Dendritic cell treated with granulocyte-macrophage colony-stimulating factor and Interleukin-4, amounts not matched to agents 40 ng/mL and 50 ng/mL, for 4 days (primary cell): ENCODE data around the gene OR10AD1.
"Not testable (repeated sequence)": the region's sequence is repeated elsewhere in the genome, so short reads cannot be mapped to it uniquely, and the experiment has no call there.

ENCODE experiments used
- H3K27ac Mint-ChIP-seq: one replicate; pipeline ENCODE4 v1.8.0; 2022; ENCODE audit warnings: mild to moderate bottlenecking, mixed read lengths
- H3K27me3 Mint-ChIP-seq: one replicate; pipeline ENCODE4 v1.8.0; 2022; ENCODE audit warnings: mild to moderate bottlenecking, mixed read lengths
- H3K36me3 Mint-ChIP-seq: one replicate; pipeline ENCODE4 v1.8.0; 2022; ENCODE audit warnings: low read depth, mixed read lengths
- H3K4me1 Mint-ChIP-seq: one replicate; pipeline ENCODE4 v1.8.0; 2022; ENCODE audit warnings: low read depth, mixed read lengths
- H3K4me3 Mint-ChIP-seq: one replicate; pipeline ENCODE4 v1.8.0; 2022; ENCODE audit warnings: mild to moderate bottlenecking, moderate library complexity, mixed read lengths
- H3K9me3 Mint-ChIP-seq: one replicate; pipeline ENCODE4 v1.8.0; 2022; ENCODE audit warnings: mixed read lengths
- intact Hi-C: fragments of 100-400 bp; cut with micrococcal nuclease; formaldehyde crosslinking; loops from one replicate; pipeline ENCODE4 v1.15.0; 2022

The OR10AD1 gene

DNA sequence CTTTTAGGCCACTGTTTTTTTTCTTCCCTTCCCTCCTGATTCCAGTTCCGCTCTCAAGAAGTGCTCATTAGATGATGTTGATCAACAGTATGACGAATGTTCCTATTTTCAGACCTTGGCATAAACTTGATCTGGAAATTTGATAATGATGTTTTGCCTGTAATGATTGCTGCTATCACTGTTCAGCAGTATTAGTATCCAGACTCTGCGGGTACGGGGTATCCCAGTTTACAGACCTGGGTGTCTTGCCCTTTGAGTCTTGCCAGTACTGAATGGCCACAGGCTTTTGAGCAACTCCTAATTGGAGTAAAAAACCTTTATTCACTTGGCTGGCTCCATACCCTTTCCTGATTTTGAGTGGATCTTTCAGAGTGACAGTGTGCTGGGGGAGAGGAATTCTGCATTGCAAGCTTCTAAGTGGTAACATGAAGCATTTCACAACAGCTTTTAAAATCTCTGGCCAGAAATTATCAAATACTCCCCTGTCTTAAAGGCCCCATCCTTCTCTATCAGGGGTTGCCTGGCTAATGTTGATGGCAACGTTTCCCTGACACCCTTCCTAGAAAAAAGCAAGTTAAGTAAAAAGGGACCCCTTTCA, 39.8 kb downstream of the OR10AD1 start:
- intact Hi-C loops: loop anchor here (10.0 kb wide), 1 partner anchor 198 kb away; the partner anchor contains the start of gene TMEM106C
- Mint-ChIP-seq H3K27me3 (peaks cover 3% of the 10 kb centered on the region), H3K27ac (no peak overlapping the region), H3K36me3 (no peaks in the 10 kb centered on the region), H3K9me3 (no peaks in the 10 kb centered on the region), H3K4me1 (no peaks in the 10 kb centered on the region), H3K4me3 (no peak overlapping the region)

DNA sequence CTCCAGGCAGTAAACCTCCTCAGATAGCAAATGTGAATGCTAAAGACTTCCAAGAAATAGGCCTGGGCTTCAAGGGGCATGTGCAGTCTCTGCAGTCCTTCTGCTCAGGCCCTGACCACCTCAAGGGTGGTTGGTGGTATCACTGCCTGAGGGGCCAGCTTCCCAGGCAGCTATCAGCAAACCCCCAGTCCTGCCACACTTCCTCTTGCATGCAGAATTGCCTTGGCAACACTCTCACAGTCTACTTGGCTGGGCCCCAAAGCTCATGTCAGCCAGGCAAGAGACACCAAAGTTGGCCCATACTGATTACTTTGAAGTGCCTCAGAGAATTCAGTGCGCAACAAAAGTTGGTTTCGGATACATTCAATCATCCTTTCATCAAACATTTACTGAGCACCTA, 42.3 kb downstream of the OR10AD1 start:
- H3K27ac Mint-ChIP-seq: no peak overlapping the region
- no peaks in the 10 kb centered on the region for H3K9me3 Mint-ChIP-seq
- intact Hi-C loops: loop anchor here (10.0 kb wide), 1 partner anchor 196 kb away; the partner anchor contains the start of gene TMEM106C
- H3K4me3 Mint-ChIP-seq: no peak overlapping the region
- H3K36me3 Mint-ChIP-seq: peaks cover 6% of the 10 kb centered on the region
- peaks cover under 1% of the 10 kb centered on the region for H3K27me3 Mint-ChIP-seq
- H3K4me1 Mint-ChIP-seq: peaks cover 6% of the 10 kb centered on the region

DNA sequence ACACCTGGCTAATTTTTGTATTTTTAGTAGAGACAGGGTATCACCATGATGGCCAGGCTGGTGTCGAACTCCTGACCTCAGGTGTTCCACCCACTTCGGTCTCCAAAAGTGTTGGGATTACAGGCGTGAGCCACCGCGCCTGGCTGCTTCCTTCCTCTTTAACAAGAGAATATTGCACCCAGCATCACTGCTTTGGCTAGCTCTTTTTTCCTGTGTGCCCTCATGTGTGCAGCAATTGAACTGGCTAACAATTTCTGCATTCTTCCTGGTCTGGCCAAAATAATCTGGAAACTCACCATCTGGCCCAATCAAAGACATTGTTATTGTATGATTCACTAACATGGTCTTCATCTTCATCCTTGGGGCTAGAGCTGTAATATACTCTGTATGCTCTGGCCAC, 43.0 kb downstream of the OR10AD1 start:
- no peaks in the 10 kb centered on the region for H3K27me3 Mint-ChIP-seq
- H3K4me1 Mint-ChIP-seq: peaks cover 6% of the 10 kb centered on the region
- H3K27ac Mint-ChIP-seq: no peak overlapping the region
- H3K4me3 Mint-ChIP-seq: no peak overlapping the region
- peaks cover 6% of the 10 kb centered on the region for H3K36me3 Mint-ChIP-seq
- H3K9me3 Mint-ChIP-seq: no peaks in the 10 kb centered on the region
- intact Hi-C loops: loop anchor here (10.0 kb wide), 1 partner anchor 195 kb away; the partner anchor contains the start of gene TMEM106C

DNA sequence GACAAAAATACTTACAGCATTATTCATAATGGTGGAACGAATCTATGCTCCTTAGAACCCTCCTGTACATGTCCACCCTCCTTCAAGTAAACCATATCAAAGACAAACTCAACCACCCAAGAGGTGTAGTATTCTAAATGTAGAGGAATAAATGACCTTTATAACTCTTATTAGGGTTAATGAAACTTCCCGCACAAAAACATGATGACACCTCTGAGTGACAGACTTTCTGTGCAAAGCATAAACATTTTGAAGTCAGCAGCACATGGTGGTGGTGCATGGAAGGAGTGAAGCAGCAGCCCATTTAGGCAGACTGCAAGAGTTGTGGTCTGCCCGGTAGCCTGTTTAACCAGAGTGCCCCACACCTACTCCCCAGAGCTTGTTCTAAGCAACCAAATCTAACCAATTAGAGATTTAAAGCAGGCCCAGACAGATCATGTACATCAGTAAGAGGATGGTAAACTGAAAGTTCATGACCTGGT, 45.2 kb downstream of the OR10AD1 start:
- H3K36me3 Mint-ChIP-seq: peaks cover 26% of the 10 kb centered on the region
- H3K27ac Mint-ChIP-seq: peak overlapping the region; percentile 91
- peaks cover 6% of the 10 kb centered on the region for H3K4me1 Mint-ChIP-seq
- H3K27me3 Mint-ChIP-seq: no peaks in the 10 kb centered on the region
- intact Hi-C loops: loop anchor here (1.0 kb wide), 1 partner anchor 52 kb away; the partner anchor contains the start of gene SENP1
- H3K4me3 Mint-ChIP-seq: peak overlapping the region; percentile 88
- H3K9me3 Mint-ChIP-seq: no peaks in the 10 kb centered on the region

DNA sequence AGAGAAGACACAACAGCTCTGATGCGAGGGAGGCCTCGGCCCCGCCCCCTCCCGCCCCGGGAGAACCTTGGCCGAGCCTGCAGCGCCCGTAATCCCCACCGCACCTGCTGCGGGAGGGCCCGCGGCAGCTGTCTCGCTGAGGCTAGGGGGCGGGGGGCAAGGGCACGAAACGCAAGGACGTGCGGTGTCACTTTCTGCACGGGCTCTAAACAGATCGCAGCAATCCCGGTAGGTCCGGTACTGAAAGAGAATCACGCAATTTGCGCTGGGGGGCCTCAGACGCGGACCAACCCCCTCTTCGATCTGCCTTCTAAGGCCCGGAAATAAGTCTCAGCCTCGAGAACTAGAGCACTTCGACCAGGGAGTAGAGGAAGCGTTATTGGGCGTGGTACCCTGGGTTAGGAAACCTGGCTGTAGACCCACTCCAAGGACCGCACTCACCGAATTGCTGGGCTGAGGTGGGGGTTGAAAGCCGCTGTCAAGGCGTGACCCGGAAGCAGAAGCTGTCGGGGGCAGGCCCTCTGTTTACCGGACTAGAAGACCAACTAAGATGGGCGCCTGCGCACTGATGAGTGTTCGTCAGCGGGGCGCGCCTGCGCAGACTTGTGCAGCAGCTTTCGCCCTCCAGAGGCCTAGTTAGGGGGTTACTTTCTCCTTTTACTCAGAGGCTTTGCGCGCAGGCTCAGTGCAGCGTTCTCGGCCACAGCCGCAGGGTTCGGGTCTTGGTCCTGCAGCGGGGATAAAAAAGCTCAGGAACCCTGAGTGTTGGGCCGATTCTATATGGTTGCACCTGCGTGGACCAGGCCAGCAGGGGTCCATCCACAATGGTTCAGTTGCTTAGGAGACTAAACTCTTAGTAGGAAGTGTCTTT, 45.8 kb downstream of the OR10AD1 start, which contains the start of gene ASB8:
ASB8 (minus strand) TSS at position 498 of the 871 bp plus-strand sequence. CDS start 4,019 bp downstream, outside the sequence.
- H3K27ac Mint-ChIP-seq: peak within 1 kb of the TSS; percentile 91
- no peaks in the 10 kb centered on the region for H3K9me3 Mint-ChIP-seq
- peaks cover 6% of the 10 kb centered on the region for H3K4me1 Mint-ChIP-seq
- peak within 1 kb of the TSS; percentile 88 for H3K4me3 Mint-ChIP-seq
- peaks cover 32% of the 10 kb centered on the region for H3K36me3 Mint-ChIP-seq
- intact Hi-C loops: loop anchor here (1.0 kb wide), 1 partner anchor 51 kb away; the partner anchor contains the start of gene SENP1
- H3K27me3 Mint-ChIP-seq: no peaks in the 10 kb centered on the region

DNA sequence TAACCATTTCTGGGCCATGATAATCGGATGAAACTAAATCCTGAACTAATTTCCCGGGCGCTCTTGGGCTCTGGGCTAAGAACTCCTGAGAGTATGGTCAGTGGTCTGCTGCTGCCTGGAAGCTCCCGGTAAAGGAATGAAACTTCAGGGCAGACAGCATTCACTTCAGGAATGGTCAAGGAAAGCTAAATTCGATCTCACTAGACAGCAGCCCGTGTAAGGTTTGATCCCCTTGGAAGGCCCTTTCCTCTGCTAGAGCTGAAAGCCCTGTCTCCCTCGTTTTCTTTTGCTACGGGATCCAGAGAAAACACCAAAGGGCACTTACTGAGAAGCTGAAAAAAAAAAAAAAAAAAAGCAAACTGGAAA, 46.5 kb downstream of the OR10AD1 start:
- Mint-ChIP-seq H3K27ac (peak overlapping the region; percentile 91), H3K36me3 (peaks cover 38% of the 10 kb centered on the region), H3K9me3 (no peaks in the 10 kb centered on the region), H3K27me3 (no peaks in the 10 kb centered on the region), H3K4me3 (peak overlapping the region; percentile 88), H3K4me1 (peaks cover 6% of the 10 kb centered on the region)
- intact Hi-C loops: loop anchor here (1.0 kb wide), 1 partner anchor 50 kb away; the partner anchor contains the start of gene SENP1

DNA sequence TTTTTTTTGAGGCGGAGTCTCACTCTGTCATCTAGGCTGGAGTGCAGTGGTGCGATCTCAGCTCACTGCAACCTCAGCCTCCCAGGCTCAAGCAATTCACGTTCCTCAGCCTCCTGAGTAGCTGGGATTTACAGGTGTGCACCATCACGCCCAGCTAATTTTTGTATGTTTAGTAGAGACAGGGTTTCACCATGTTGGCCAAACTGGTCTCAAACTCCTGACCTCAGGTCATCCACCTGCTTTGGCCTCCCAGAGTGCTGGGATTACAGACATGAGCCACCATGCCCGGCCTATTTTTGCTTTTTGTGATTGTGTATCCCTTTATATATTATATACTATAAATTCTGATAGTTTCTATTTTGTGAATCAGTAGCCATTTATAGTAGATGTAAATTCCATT, 47.3 kb downstream of the OR10AD1 start:
- H3K27ac Mint-ChIP-seq, H3K4me3 Mint-ChIP-seq, H3K9me3 Mint-ChIP-seq, H3K4me1 Mint-ChIP-seq, intact Hi-C loops, H3K27me3 Mint-ChIP-seq: not testable (repeated sequence)
- H3K36me3 Mint-ChIP-seq: peaks cover 45% of the 10 kb centered on the region
